SK-N-SH treated with all-trans-retinoic acid at 6 μM for 48 hours (cell line): ENCODE results near the gene SLC22A17.

ENCODE experiments used
- ATAC-seq: fragments of 200-7000 bp; cut with Tn5 transposase; 3 replicates; pipeline ENCODE4 v1.9.1; 2020; ENCODE audit warnings: mild to moderate bottlenecking, moderate library complexity
- CSDC2 ChIP-seq: fragments of 250-450 bp; sonication (Bioruptor Pico); IDR thresholded peaks from 2 replicates; pipeline ENCODE4 v1.5.0; 2020; ENCODE audit warnings: mild to moderate bottlenecking, moderate library complexity
- CSRNP3 ChIP-seq: fragments of 250-450 bp; sonication (Bioruptor Pico); IDR thresholded peaks from 2 replicates; pipeline ENCODE4 v1.5.1; 2021; ENCODE audit warnings: mild to moderate bottlenecking, moderate library complexity
- ESRRG ChIP-seq: fragments of 250-450 bp; sonication (Bioruptor Pico); IDR thresholded peaks from 2 replicates; pipeline ENCODE4 v1.6.1; 2021; ENCODE audit warnings: mild to moderate bottlenecking
- GLIS3 ChIP-seq: fragments of 250-450 bp; sonication (Bioruptor Pico); IDR thresholded peaks from 2 replicates; pipeline ENCODE4 v1.5.0; 2020; ENCODE audit warnings: mild to moderate bottlenecking, moderate library complexity
- ISL1 ChIP-seq: fragments of 250-450 bp; sonication (Bioruptor Pico); IDR thresholded peaks from 2 replicates; pipeline ENCODE4 v2.1.2; 2022; ENCODE audit warnings: mild to moderate bottlenecking, moderate library complexity
- OSR1 ChIP-seq: fragments of 250-450 bp; sonication (Bioruptor Pico); IDR thresholded peaks from 2 replicates; pipeline ENCODE4 v1.8.0; 2022; ENCODE audit warnings: moderate library complexity, mild to moderate bottlenecking, inconsistent platforms
- POU6F1 ChIP-seq: fragments of 250-450 bp; sonication (Bioruptor Pico); IDR thresholded peaks from 2 replicates; pipeline ENCODE4 v1.8.0; 2021; ENCODE audit warnings: low read depth, mild to moderate bottlenecking, moderate library complexity, borderline replicate concordance
- PPARA ChIP-seq: fragments of 250-450 bp; sonication (Bioruptor Pico); IDR thresholded peaks from 2 replicates; pipeline ENCODE4 v1.5.0; 2020; ENCODE audit warnings: mild to moderate bottlenecking, borderline replicate concordance
- RARB ChIP-seq: fragments of 250-450 bp; sonication (Bioruptor Pico); IDR thresholded peaks from 2 replicates; pipeline ENCODE4 v1.8.0; 2021; ENCODE audit warnings: mild to moderate bottlenecking, moderate library complexity
- SNAI2 ChIP-seq: fragments of 250-450 bp; sonication (Bioruptor Pico); IDR thresholded peaks from 2 replicates; pipeline ENCODE4 v1.5.0; 2020; ENCODE audit warnings: mild to moderate bottlenecking, moderate library complexity
- TCF4 ChIP-seq: fragments of 250-450 bp; sonication (Bioruptor Pico); IDR thresholded peaks from 2 replicates; pipeline ENCODE4 v1.8.0; 2021; ENCODE audit warnings: mild to moderate bottlenecking, moderate library complexity, borderline replicate concordance
- TOX ChIP-seq: fragments of 250-450 bp; sonication (Bioruptor Pico); IDR thresholded peaks from 2 replicates; pipeline ENCODE4 v1.8.0; 2021; ENCODE audit warnings: mild to moderate bottlenecking, moderate library complexity, borderline replicate concordance
- ZFP30 ChIP-seq: fragments of 450-650 bp; formaldehyde crosslinking; IDR thresholded peaks from 2 replicates; pipeline ENCODE4 v1.5.0; 2022; ENCODE audit warnings: mild to moderate bottlenecking, moderate library complexity
- ZNF8 ChIP-seq: fragments of 450-650 bp; formaldehyde crosslinking; IDR thresholded peaks from 2 replicates; pipeline ENCODE4 v1.5.0; 2020; ENCODE audit warnings: mild to moderate bottlenecking, moderate library complexity
- TF ChIP-seq, protein P1 (sequence below): fragments of 250-450 bp; sonication (Bioruptor Pico); IDR thresholded peaks from 2 replicates; pipeline ENCODE4 v1.5.0; 2020; ENCODE audit warnings: mild to moderate bottlenecking, moderate library complexity
- TF ChIP-seq, protein P2 (sequence below): fragments of 250-450 bp; sonication (Bioruptor Pico); IDR thresholded peaks from 2 replicates; pipeline ENCODE4 v1.8.0; 2020; ENCODE audit warnings: mild to moderate bottlenecking, moderate library complexity, borderline replicate concordance

The SLC22A17 gene

DNA sequence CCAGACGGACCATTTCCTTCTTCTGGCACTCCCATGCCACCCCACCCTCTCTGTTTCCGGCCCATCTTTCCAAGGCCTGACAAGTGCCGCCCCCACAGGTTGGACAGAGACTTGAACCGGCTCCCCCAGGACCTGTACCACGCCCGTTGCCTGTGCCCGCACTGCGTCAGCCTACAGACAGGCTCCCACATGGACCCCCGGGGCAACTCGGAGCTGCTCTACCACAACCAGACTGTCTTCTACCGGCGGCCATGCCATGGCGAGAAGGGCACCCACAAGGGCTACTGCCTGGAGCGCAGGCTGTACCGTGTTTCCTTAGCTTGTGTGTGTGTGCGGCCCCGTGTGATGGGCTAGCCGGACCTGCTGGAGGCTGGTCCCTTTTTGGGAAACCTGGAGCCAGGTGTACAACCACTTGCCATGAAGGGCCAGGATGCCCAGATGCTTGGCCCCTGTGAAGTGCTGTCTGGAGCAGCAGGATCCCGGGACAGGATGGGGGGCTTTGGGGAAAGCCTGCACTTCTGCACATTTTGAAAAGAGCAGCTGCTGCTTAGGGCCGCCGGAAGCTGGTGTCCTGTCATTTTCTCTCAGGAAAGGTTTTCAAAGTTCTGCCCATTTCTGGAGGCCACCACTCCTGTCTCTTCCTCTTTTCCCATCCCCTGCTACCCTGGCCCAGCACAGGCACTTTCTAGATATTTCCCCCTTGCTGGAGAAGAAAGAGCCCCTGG lies 23.0 kb upstream of the SLC22A17 start:
- TF ChIP-seq ISL1 = no peak
- TF ChIP-seq PPARA (CRISPR knock-in tag) = no peak
- no peak for TF ChIP-seq ZNF8
- TF ChIP-seq TCF4 (CRISPR knock-in tag) = no peak
- ATAC-seq = no peak

DNA sequence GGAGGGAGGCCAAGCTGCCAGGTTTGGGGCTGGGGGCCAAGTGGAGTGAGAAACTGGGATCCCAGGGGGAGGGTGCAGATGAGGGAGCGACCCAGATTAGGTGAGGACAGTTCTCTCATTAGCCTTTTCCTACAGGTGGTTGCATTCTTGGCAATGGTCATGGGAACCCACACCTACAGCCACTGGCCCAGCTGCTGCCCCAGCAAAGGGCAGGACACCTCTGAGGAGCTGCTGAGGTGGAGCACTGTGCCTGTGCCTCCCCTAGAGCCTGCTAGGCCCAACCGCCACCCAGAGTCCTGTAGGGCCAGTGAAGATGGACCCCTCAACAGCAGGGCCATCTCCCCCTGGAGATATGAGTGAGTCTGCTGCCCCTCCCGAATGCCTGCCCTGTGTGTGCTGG lies 20.4 kb upstream of the SLC22A17 start:
- TF ChIP-seq, protein P1, sequence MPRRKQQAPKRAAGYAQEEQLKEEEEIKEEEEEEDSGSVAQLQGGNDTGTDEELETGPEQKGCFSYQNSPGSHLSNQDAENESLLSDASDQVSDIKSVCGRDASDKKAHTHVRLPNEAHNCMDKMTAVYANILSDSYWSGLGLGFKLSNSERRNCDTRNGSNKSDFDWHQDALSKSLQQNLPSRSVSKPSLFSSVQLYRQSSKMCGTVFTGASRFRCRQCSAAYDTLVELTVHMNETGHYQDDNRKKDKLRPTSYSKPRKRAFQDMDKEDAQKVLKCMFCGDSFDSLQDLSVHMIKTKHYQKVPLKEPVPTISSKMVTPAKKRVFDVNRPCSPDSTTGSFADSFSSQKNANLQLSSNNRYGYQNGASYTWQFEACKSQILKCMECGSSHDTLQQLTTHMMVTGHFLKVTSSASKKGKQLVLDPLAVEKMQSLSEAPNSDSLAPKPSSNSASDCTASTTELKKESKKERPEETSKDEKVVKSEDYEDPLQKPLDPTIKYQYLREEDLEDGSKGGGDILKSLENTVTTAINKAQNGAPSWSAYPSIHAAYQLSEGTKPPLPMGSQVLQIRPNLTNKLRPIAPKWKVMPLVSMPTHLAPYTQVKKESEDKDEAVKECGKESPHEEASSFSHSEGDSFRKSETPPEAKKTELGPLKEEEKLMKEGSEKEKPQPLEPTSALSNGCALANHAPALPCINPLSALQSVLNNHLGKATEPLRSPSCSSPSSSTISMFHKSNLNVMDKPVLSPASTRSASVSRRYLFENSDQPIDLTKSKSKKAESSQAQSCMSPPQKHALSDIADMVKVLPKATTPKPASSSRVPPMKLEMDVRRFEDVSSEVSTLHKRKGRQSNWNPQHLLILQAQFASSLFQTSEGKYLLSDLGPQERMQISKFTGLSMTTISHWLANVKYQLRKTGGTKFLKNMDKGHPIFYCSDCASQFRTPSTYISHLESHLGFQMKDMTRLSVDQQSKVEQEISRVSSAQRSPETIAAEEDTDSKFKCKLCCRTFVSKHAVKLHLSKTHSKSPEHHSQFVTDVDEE (CRISPR knock-in tag) = no peak
- TF ChIP-seq RARB (no peak), ZFP30 (CRISPR knock-in tag) (no peak)
- no peak for ATAC-seq

- ATAC-seq = no peak
- no peak for TF ChIP-seq RARB
- TF ChIP-seq, protein P2, sequence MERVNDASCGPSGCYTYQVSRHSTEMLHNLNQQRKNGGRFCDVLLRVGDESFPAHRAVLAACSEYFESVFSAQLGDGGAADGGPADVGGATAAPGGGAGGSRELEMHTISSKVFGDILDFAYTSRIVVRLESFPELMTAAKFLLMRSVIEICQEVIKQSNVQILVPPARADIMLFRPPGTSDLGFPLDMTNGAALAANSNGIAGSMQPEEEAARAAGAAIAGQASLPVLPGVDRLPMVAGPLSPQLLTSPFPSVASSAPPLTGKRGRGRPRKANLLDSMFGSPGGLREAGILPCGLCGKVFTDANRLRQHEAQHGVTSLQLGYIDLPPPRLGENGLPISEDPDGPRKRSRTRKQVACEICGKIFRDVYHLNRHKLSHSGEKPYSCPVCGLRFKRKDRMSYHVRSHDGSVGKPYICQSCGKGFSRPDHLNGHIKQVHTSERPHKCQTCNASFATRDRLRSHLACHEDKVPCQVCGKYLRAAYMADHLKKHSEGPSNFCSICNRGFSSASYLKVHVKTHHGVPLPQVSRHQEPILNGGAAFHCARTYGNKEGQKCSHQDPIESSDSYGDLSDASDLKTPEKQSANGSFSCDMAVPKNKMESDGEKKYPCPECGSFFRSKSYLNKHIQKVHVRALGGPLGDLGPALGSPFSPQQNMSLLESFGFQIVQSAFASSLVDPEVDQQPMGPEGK (CRISPR knock-in tag) = no peak
- no peak for TF ChIP-seq TOX (CRISPR knock-in tag)
- TF ChIP-seq OSR1 (CRISPR knock-in tag) = no peak
- no peak for TF ChIP-seq ESRRG (CRISPR knock-in tag)
- TF ChIP-seq TCF4 (CRISPR knock-in tag) = no peak
These were observed 19.8 kb upstream of the SLC22A17 start, which contains the start of gene IL25 for GRCh38 chr14:23372509-23372908. Gene IL25, plus strand, starts transcription at chr14:23372809.

DNA sequence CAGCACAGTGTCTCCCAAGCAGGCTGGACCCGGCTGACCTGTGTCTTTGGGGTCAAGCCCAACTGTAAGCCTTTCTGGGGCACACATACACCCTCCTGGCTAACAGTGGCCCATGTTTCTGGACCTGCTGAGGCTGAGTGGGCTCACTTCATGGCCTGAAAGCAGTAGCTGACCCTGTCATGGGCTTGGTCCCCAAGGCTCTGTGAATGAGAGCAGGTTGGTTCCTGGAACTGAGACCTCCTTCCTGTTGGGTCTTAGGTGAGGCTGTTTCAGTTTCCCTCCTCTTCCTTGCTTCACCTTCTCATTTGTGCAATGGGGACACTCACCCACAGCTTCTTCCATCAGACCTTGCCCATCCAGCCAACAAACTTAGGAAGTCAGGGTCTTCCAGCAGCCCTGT lies 19.2 kb upstream of the SLC22A17 start:
- no peak for ATAC-seq
- TF ChIP-seq ZNF8 (no peak), SNAI2 (CRISPR knock-in tag) (no peak), RARB (no peak), CSDC2 (CRISPR knock-in tag) (no peak)

DNA sequence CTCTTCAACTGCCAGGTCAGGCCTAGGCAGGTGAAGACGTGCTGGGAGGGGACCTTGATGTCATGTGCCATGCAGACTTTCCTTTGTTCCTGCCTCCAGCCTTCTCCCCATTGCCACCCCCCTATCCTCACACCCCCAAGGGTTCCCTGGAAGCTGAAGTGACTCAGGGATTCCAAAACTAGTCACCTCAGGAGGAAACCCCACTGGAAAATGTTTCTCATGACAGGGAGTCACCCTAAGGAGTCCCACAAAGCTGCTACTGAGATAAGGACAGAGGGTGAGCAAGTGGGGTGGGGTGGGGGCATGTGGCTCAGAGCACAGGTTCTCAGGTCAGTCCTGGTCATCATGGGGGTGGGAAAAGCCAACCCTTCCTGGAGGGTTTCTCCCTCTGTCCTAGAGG lies 17.5 kb upstream of the SLC22A17 start:
- TF ChIP-seq GLIS3 (CRISPR knock-in tag) = no peak
- TF ChIP-seq, all 23 proteins: peak for 0
- no peak for ATAC-seq

DNA sequence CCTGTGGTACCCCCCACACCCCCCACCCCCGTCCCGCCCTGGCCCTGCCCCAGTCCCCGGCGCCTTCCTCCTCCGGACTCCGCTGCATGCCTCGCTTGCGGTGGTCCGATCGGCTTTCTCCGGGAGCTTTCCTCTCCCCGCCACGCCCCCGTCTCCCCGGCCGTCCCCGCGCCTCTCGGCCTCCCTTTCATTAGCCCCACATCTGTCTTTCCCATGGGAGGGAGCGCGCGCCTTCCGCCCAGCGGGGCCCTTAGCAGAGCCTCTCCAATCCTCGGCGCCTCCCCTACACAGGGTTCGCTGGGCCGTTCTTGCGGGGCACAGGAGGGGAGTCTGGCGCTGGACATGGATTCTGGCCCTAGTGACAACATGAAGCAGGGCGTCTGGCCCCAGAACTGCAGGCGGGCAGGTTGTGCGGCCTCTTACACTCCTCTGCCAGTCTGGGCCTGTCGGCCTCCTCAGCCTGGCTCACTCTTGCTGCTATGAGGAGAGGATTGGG lies 13.8 kb upstream of the SLC22A17 start:
- peak; percentile 76 for ATAC-seq
- TF ChIP-seq GLIS3 (CRISPR knock-in tag) (no peak), POU6F1 (no peak), RARB (no peak), CSRNP3 (CRISPR knock-in tag) (no peak), PPARA (CRISPR knock-in tag) (no peak), TCF4 (CRISPR knock-in tag) (no peak), ESRRG (CRISPR knock-in tag) (no peak)
